Parathyroid adenoma (tissue), 2 donors: ENCODE measurements around the gene RHOD.

Source experiments
- H2AFZ ChIP-seq: fragments of 300-600 bp; sonication (generic); one replicate; pipeline ENCODE4 v1.7.0; 2017; ENCODE audit warnings: antibody characterized with exemption, mild to moderate bottlenecking
- H3K27ac ChIP-seq: fragments of 300-600 bp; sonication (generic); one replicate; pipeline ENCODE4 v1.7.0; 2017
- H3K27me3 ChIP-seq: fragments of 300-600 bp; sonication (generic); one replicate; pipeline ENCODE4 v1.7.0; 2017; ENCODE audit warnings: low read length; ENCODE audit not compliant: control insufficient read depth, insufficient read depth
- H3K36me3 ChIP-seq: fragments of 300-600 bp; sonication (generic); one replicate; pipeline ENCODE4 v1.7.0; 2017; ENCODE audit warnings: low read length; ENCODE audit not compliant: control insufficient read depth, insufficient read depth
- H3K4me1 ChIP-seq: fragments of 300-600 bp; sonication (generic); one replicate; pipeline ENCODE4 v1.7.0; 2017; ENCODE audit warnings: control low read depth
- H3K4me2 ChIP-seq: fragments of 300-600 bp; sonication (generic); one replicate; pipeline ENCODE4 v1.7.0; 2017; ENCODE audit warnings: low read length
- H3K4me3 ChIP-seq: fragments of 300-600 bp; sonication (generic); one replicate; pipeline ENCODE4 v1.7.0; 2017; ENCODE audit warnings: low read depth, low read length
- H3K79me2 ChIP-seq: fragments of 300-600 bp; sonication (generic); one replicate; pipeline ENCODE4 v1.7.0; 2017; ENCODE audit warnings: control low read depth
- H3K9ac ChIP-seq: fragments of 300-600 bp; sonication (generic); one replicate; pipeline ENCODE4 v1.7.0; 2017; ENCODE audit warnings: mild to moderate bottlenecking
- H3K9me3 ChIP-seq: fragments of 300-600 bp; sonication (generic); one replicate; pipeline ENCODE4 v1.7.0; 2017; ENCODE audit warnings: low read length; ENCODE audit not compliant: control insufficient read depth
- TF ChIP-seq, protein P1 (sequence below): fragments of 300-600 bp; sonication (generic); IDR thresholded peaks from one replicate; pipeline ENCODE4 v1.7.0; 2017; ENCODE audit warnings: antibody characterized with exemption, mild to moderate bottlenecking
- donor health status: primary hyperparathyroidism.

Gene RHOD

GRCh38 chr11:67082071-67082791 lies 25.6 kb downstream of the RHOD start:
- H3K4me2 ChIP-seq, result no peak overlapping the region
- H3K9ac ChIP-seq, result no peak overlapping the region

GRCh38 chr11:67083786-67084366 lies 27.2 kb downstream of the RHOD start:
- Histone ChIP-seq H3K79me2 (no peaks in the 10 kb centered on the region), H3K9me3 (no peaks in the 10 kb centered on the region)

More at GRCh38 chr11:67082071-67082791, 25.6 kb downstream of the RHOD start:
- TF ChIP-seq, protein P1, sequence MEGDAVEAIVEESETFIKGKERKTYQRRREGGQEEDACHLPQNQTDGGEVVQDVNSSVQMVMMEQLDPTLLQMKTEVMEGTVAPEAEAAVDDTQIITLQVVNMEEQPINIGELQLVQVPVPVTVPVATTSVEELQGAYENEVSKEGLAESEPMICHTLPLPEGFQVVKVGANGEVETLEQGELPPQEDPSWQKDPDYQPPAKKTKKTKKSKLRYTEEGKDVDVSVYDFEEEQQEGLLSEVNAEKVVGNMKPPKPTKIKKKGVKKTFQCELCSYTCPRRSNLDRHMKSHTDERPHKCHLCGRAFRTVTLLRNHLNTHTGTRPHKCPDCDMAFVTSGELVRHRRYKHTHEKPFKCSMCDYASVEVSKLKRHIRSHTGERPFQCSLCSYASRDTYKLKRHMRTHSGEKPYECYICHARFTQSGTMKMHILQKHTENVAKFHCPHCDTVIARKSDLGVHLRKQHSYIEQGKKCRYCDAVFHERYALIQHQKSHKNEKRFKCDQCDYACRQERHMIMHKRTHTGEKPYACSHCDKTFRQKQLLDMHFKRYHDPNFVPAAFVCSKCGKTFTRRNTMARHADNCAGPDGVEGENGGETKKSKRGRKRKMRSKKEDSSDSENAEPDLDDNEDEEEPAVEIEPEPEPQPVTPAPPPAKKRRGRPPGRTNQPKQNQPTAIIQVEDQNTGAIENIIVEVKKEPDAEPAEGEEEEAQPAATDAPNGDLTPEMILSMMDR, result no peak
- H3K36me3 ChIP-seq, result no peaks in the 10 kb centered on the region
- no peaks in the 10 kb centered on the region for H3K4me1 ChIP-seq
- H3K27ac ChIP-seq, result no peak overlapping the region
- no peaks in the 10 kb centered on the region for H3K27me3 ChIP-seq
- H3K4me3 ChIP-seq, result no peak overlapping the region
- H3K79me2 ChIP-seq, result no peaks in the 10 kb centered on the region
- H3K9me3 ChIP-seq, result no peaks in the 10 kb centered on the region
- H2AFZ ChIP-seq, result peak overlapping the region; percentile 48

GRCh38 chr11:67085617-67086016 lies 29.0 kb downstream of the RHOD start:
- no peak overlapping the region for H3K4me2 ChIP-seq
- no peaks in the 10 kb centered on the region for H3K4me1 ChIP-seq
- H3K9me3 ChIP-seq, result no peaks in the 10 kb centered on the region
- H3K4me3 ChIP-seq, result no peak overlapping the region
- no peak overlapping the region for H3K9ac ChIP-seq
- no peaks in the 10 kb centered on the region for H3K27me3 ChIP-seq
- H3K27ac ChIP-seq, result no peak overlapping the region
- no peaks in the 10 kb centered on the region for H3K79me2 ChIP-seq
- no peak overlapping the region for H2AFZ ChIP-seq
- TF ChIP-seq, protein P1, result no peak
- no peaks in the 10 kb centered on the region for H3K36me3 ChIP-seq

More at GRCh38 chr11:67083786-67084366, 27.2 kb downstream of the RHOD start:
- no peak overlapping the region for H3K4me2 ChIP-seq
- H3K36me3 ChIP-seq, result no peaks in the 10 kb centered on the region
- H3K27ac ChIP-seq, result no peak overlapping the region
- no peak overlapping the region for H3K9ac ChIP-seq
- H3K4me3 ChIP-seq, result no peak overlapping the region
- TF ChIP-seq, protein P1, result no peak
- no peaks in the 10 kb centered on the region for H3K27me3 ChIP-seq
- H2AFZ ChIP-seq, result no peak overlapping the region
- no peaks in the 10 kb centered on the region for H3K4me1 ChIP-seq

DNA sequence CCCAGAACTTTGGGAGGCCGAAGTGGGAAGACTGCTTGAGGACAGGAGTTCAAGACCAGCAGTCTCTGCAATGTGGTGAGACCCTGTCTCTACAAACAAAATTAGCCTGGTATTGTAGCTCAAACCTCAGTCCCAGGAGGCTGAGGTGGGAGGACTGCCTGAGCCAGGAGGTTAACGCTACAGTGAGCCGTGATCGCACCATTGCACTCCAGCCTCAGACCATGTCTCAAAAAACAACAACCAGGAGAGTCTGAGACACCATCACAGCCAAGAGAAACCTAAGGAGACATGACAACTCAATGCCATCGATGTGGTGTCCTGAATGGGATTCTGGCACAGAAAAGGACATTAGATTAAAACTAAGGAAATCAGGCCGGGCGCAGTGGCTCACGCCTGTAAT lies 34.1 kb downstream of the RHOD start:
- no peaks in the 10 kb centered on the region for H3K4me1 ChIP-seq

More for the DNA sequence above, 34.1 kb downstream of the RHOD start:
- Histone ChIP-seq H3K9me3 (no peaks in the 10 kb centered on the region), H3K4me3 (no peak overlapping the region), H3K4me2 (no peak overlapping the region), H3K79me2 (no peaks in the 10 kb centered on the region), H2AFZ (no peak overlapping the region), H3K9ac (no peak overlapping the region), H3K36me3 (no peaks in the 10 kb centered on the region), H3K27me3 (no peaks in the 10 kb centered on the region), H3K27ac (no peak overlapping the region)
- TF ChIP-seq, protein P1, result no peak
